Endothelial cell of umbilical vein (primary cell): ENCODE results near the gene BNIP5.

ENCODE experiments used
- EZH2 ChIP-seq: IDR thresholded peaks from 2 replicates; pipeline ENCODE4 v1.6.1; 2012; ENCODE audit warnings: borderline replicate concordance, low read depth, mild to moderate bottlenecking, moderate library complexity, low read length, inconsistent platforms; ENCODE audit not compliant: severe bottlenecking
- FOS ChIP-seq: IDR thresholded peaks from 2 replicates; pipeline ENCODE4 v1.6.1; 2011; ENCODE audit warnings: mild to moderate bottlenecking, low read length, moderate library complexity, borderline replicate concordance; ENCODE audit not compliant: insufficient read depth

DNA sequence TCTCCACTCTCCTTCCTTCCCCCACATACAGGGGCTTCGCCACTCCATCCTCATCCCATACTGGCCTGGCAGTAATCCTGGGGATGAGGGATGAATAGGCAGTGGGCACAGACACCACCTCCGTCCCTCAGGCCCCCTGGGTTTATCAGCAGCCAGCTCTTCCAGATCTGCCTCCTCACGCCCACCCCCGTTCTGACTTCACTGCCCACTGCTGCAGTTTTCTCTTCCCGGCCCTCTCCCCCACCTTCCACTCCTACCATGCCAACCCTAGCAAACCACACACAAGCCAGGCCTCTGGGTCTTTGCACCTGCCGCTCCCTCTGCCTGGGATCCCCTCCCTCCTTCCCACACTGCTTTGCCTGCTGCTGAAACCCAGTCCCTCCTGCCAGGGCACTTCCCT lies 44.5 kb downstream of the BNIP5 start:
- no peak for TF ChIP-seq EZH2
- no peak for TF ChIP-seq FOS
